ENCODE results near the gene NCAM2. TPM values are rescaled to one million over a fixed set of nuclear protein-coding genes. Genes with fewer than 3 reads are reported as not detected.

The NCAM2 gene
- total RNA-seq, 4 donors from 2014 or later: 0.67 to 0.95 TPM; not detected in 2

DNA sequence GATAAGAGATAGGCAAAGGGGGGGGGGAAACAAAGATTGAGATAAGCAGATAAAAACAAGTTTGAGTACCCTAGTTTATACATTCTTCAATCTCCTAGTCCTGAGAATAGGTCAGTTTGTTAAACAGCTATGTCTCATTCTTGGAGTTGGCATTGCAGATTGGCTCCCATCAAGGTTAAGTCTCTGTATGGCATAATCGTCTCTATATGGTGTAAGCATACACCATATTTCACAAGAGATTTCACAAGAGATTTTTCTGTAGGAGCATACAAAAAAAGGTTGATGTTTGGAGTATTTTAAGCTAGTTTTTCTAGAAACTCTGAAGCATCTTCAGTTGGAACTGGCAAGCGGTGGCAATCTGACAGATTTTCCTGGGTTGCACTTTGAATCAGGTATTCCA, 35.8 kb downstream of the NCAM2 start:
- H3K27ac ChIP-seq: no peak overlapping the region
- H3K36me3 ChIP-seq: no peaks in the 10 kb centered on the region
- TF ChIP-seq POLR2A (IDR thresholded peaks at IDR 0.05) (no peak), CTCF (IDR thresholded peaks at IDR 0.05) (no peak)
- no peaks in the 10 kb centered on the region for H3K9me3 ChIP-seq
- no peak overlapping the region for H3K4me3 ChIP-seq
- H3K4me1 ChIP-seq: no peaks in the 10 kb centered on the region
- intact Hi-C loops (cut with DNase I): no loop called here
- H3K27me3 ChIP-seq: no peaks in the 10 kb centered on the region
- 80 to 84% methylated on average over 2 of the region's 2 CpGs for WGBS, 2 donors
- DNase-seq: no peak

GRCh38 chr21:21039624-21040170, 41.5 kb downstream of the NCAM2 start:
- Histone ChIP-seq H3K27ac (no peak overlapping the region), H3K27me3 (no peaks in the 10 kb centered on the region), H3K4me1 (no peaks in the 10 kb centered on the region), H3K9me3 (no peaks in the 10 kb centered on the region), H3K36me3 (no peaks in the 10 kb centered on the region), H3K4me3 (no peak overlapping the region)
- WGBS, 2 donors: 72 to 75% methylated on average over 6 of the region's 6 CpGs
- intact Hi-C loops (cut with DNase I): no loop called here
- DNase-seq: no peak
- TF ChIP-seq POLR2A (IDR thresholded peaks at IDR 0.05) (no peak), CTCF (IDR thresholded peaks at IDR 0.05) (no peak)

- no peaks in the 10 kb centered on the region for H3K36me3 ChIP-seq
- TF ChIP-seq CTCF (IDR thresholded peaks at IDR 0.05) (no peak), POLR2A (IDR thresholded peaks at IDR 0.05) (no peak)
- DNase-seq: no peak
- WGBS, 2 donors: 56 to 60% methylated on average over 3 of the region's 3 CpGs
- no peaks in the 10 kb centered on the region for H3K27me3 ChIP-seq
- H3K9me3 ChIP-seq: no peaks in the 10 kb centered on the region
- H3K4me1 ChIP-seq: no peaks in the 10 kb centered on the region
- no peak overlapping the region for H3K27ac ChIP-seq
- H3K4me3 ChIP-seq: no peak overlapping the region
- intact Hi-C loops (cut with DNase I): no loop called here
Observed at GRCh38 chr21:21045518-21045917, 47.3 kb downstream of the NCAM2 start.

- Histone ChIP-seq H3K36me3 (no peaks in the 10 kb centered on the region), H3K9me3 (no peaks in the 10 kb centered on the region), H3K27ac (no peak overlapping the region), H3K4me3 (no peak overlapping the region), H3K27me3 (no peaks in the 10 kb centered on the region), H3K4me1 (no peaks in the 10 kb centered on the region)
- WGBS, 2 donors: 31 to 33% methylated on average over 2 of the region's 2 CpGs
- no peak for DNase-seq
- no peak for TF ChIP-seq POLR2A (IDR thresholded peaks at IDR 0.05)
- no peak for TF ChIP-seq CTCF (IDR thresholded peaks at IDR 0.05)
- intact Hi-C loops (cut with DNase I): no loop called here
Observed at GRCh38 chr21:21046063-21046462, 47.9 kb downstream of the NCAM2 start.

DNA sequence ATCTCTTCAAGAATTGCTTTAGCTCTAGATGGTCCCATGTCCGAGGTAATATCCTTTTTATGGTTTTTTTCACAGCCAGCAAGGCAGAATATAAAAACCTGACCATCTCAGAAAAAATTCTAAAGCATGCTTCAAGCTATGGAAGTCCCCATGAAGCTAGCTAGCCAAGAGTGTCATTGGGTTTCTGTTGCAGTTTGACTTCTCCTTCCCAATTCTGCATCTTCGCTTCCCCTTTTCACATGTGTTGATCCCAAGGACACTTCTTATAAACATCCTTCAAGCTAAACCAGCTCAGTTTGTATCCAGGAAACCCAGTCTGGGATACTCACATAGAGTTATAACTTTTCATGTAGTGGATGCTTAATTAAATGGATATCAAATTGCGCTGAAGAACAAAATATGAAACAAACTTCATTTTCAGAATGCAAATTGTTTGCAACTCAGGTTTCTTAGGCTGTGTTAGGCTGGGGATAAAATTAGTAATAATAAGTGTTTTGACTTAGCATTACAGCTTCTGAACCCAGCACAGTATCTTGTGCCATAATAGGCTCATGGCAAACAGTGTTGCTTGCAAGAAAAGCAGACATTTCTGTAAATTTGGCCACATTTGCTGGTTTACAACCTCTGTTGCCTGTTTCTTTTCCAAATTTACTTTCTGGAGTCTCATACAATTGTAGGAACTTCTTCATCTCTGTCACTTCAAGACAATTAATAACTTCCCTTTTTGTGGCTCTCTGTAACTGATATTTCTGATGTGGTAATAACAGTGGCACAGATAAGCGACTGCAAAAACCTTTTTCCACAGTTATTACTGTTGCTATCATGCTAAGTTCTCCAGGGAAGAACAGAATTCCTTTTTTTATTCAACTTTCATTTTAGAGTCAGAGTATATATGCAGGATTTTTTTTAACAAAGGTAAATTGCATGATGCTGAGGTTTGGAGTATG, 53.2 kb downstream of the NCAM2 start:
- TF ChIP-seq CTCF (IDR thresholded peaks at IDR 0.05): no peak
- no peak for TF ChIP-seq POLR2A (IDR thresholded peaks at IDR 0.05)
- Histone ChIP-seq H3K4me1 (no peaks in the 10 kb centered on the region), H3K27ac (no peak overlapping the region), H3K4me3 (no peak overlapping the region), H3K9me3 (no peaks in the 10 kb centered on the region), H3K27me3 (no peaks in the 10 kb centered on the region), H3K36me3 (no peaks in the 10 kb centered on the region)
- no peak for DNase-seq
- 43 to 63% methylated on average over 4 of the region's 4 CpGs for WGBS, 2 donors
- intact Hi-C loops (cut with DNase I): no loop called here

Data from esophagus squamous epithelium (tissue), 5 donors.